Progenitor cell of endocrine pancreas (in vitro differentiated cells): ENCODE measurements around the gene TGFB1. TPM values are rescaled to one million over a fixed set of nuclear protein-coding genes. Genes with fewer than 3 reads are reported as not detected.

ENCODE experiments used
- DNase-seq: peaks from one replicate; pipeline ENCODE4 v3.0.0; 2021; ENCODE audit warnings: low spot score; ENCODE audit not compliant: unreplicated experiment
- H3K27ac Mint-ChIP-seq: 2 replicates; pipeline ENCODE4 v1.8.0; 2021; ENCODE audit warnings: mild to moderate bottlenecking, moderate library complexity, mixed read lengths
- H3K27me3 Mint-ChIP-seq: 2 replicates; pipeline ENCODE4 v1.8.0; 2021; ENCODE audit warnings: mixed read lengths
- H3K36me3 Mint-ChIP-seq: 2 replicates; pipeline ENCODE4 v1.8.0; 2022; ENCODE audit warnings: mixed read lengths; ENCODE audit not compliant: insufficient read depth
- H3K4me1 Mint-ChIP-seq: 2 replicates; pipeline ENCODE4 v1.8.0; 2021; ENCODE audit warnings: low read depth, mixed read lengths
- H3K4me3 Mint-ChIP-seq: 2 replicates; pipeline ENCODE4 v1.8.0; 2021; ENCODE audit warnings: low read depth, mild to moderate bottlenecking, moderate library complexity, mixed read lengths
- H3K9me3 Mint-ChIP-seq: 2 replicates; pipeline ENCODE4 v1.8.0; 2021; ENCODE audit warnings: low read depth, mixed read lengths
- CTCF ChIP-seq: fragments of 200-600 bp; sonication (generic); IDR thresholded peaks from one replicate; pipeline ENCODE4 v1.5.0; 2021; ENCODE audit warnings: antibody characterized with exemption, mild to moderate bottlenecking; ENCODE audit not compliant: unreplicated experiment
- total RNA-seq: library from RNA; stranded (reverse); gene quantifications from 2 replicates; pipeline ENCODE4 v1.2.1, GENCODE V29; 2021

Gene TGFB1
- total RNA-seq, 1 donor from 2014 or later = 4.3 TPM

GRCh38 chr19:41299046-41299754 is 54.5 kb downstream of the TGFB1 start:
- DNase-seq = no peak
- Mint-ChIP-seq H3K4me1 (peaks cover 26% of the 10 kb centered on the region), H3K27me3 (no peaks in the 10 kb centered on the region), H3K9me3 (no peaks in the 10 kb centered on the region), H3K27ac (peak overlapping the region; percentile 74), H3K4me3 (no peak overlapping the region), H3K36me3 (peaks cover 37% of the 10 kb centered on the region)
- no peak for TF ChIP-seq CTCF

- no peak for TF ChIP-seq CTCF
- peaks cover 26% of the 10 kb centered on the region for H3K4me1 Mint-ChIP-seq
- H3K9me3 Mint-ChIP-seq = no peaks in the 10 kb centered on the region
- H3K27ac Mint-ChIP-seq = peak overlapping the region; percentile 97
- no peaks in the 10 kb centered on the region for H3K27me3 Mint-ChIP-seq
- peaks cover 40% of the 10 kb centered on the region for H3K36me3 Mint-ChIP-seq
- DNase-seq = no peak
- H3K4me3 Mint-ChIP-seq = no peak overlapping the region
Measured at GRCh38 chr19:41298348-41298964, 55.3 kb downstream of the TGFB1 start.

GRCh38 chr19:41297628-41298347 is 55.9 kb downstream of the TGFB1 start:
- H3K27ac Mint-ChIP-seq = peak overlapping the region; percentile 97
- H3K4me1 Mint-ChIP-seq = peaks cover 26% of the 10 kb centered on the region
- no peak for DNase-seq
- TF ChIP-seq CTCF = no peak
- H3K4me3 Mint-ChIP-seq = no peak overlapping the region
- H3K9me3 Mint-ChIP-seq = no peaks in the 10 kb centered on the region
- peaks cover 40% of the 10 kb centered on the region for H3K36me3 Mint-ChIP-seq
- H3K27me3 Mint-ChIP-seq = no peaks in the 10 kb centered on the region

- DNase-seq = no peak
- Mint-ChIP-seq H3K9me3 (no peaks in the 10 kb centered on the region), H3K36me3 (peaks cover 44% of the 10 kb centered on the region), H3K27ac (peak overlapping the region; percentile 89), H3K4me3 (no peak overlapping the region), H3K4me1 (peaks cover 26% of the 10 kb centered on the region), H3K27me3 (no peaks in the 10 kb centered on the region)
- no peak for TF ChIP-seq CTCF
Measured at GRCh38 chr19:41296433-41296871, 57.3 kb downstream of the TGFB1 start.

GRCh38 chr19:41295499-41295898 is 58.2 kb downstream of the TGFB1 start:
- H3K27ac Mint-ChIP-seq = peak overlapping the region; percentile 89

More at GRCh38 chr19:41295499-41295898, 58.2 kb downstream of the TGFB1 start:
- Mint-ChIP-seq H3K9me3 (no peaks in the 10 kb centered on the region), H3K4me1 (peaks cover 26% of the 10 kb centered on the region), H3K4me3 (no peak overlapping the region), H3K27me3 (no peaks in the 10 kb centered on the region), H3K36me3 (peaks cover 41% of the 10 kb centered on the region)
- no peak for TF ChIP-seq CTCF
- no peak for DNase-seq
